H9 (cell line): ENCODE results near the gene P2RX2. TPM values are rescaled to one million over a fixed set of nuclear protein-coding genes. Genes with fewer than 3 reads are reported as not detected.

ENCODE experiments used
- DNase-seq: peaks from one replicate; pipeline ENCODE4 v3.0.0-alpha.2; 2017
- H2AFZ ChIP-seq: one replicate; pipeline ENCODE4 v1.6.1; 2013; ENCODE audit warnings: mild to moderate bottlenecking, low read length, control low read depth, moderate library complexity
- H2AK5ac ChIP-seq: 2 replicates; pipeline ENCODE4 v1.6.1; 2013; ENCODE audit warnings: low read length, control low read depth, mixed read lengths; ENCODE audit not compliant: insufficient read length
- H2BK120ac ChIP-seq: one replicate; pipeline ENCODE4 v1.6.1; 2013; ENCODE audit warnings: low read depth, mild to moderate bottlenecking, low read length, control low read depth, inconsistent platforms; ENCODE audit not compliant: poor library complexity, severe bottlenecking
- H2BK12ac ChIP-seq: 2 replicates; pipeline ENCODE4 v1.6.1; 2013; ENCODE audit warnings: low read length, control low read depth, mixed read lengths, low read depth; ENCODE audit not compliant: insufficient read length
- H2BK15ac ChIP-seq: 2 replicates; pipeline ENCODE4 v1.6.1; 2013; ENCODE audit warnings: low read depth, low read length, control low read depth
- H2BK20ac ChIP-seq: one replicate; pipeline ENCODE4 v1.6.1; 2013; ENCODE audit warnings: low read depth, mild to moderate bottlenecking, low read length, control low read depth, inconsistent platforms; ENCODE audit not compliant: poor library complexity, severe bottlenecking
- H2BK5ac ChIP-seq: 2 replicates; pipeline ENCODE4 v1.6.1; 2013; ENCODE audit warnings: low read length, control low read depth, mixed read lengths; ENCODE audit not compliant: insufficient read length
- H3K14ac ChIP-seq: 2 replicates; pipeline ENCODE4 v1.6.1; 2013; ENCODE audit warnings: low read length, control low read depth; ENCODE audit not compliant: insufficient read depth
- H3K18ac ChIP-seq: 2 replicates; pipeline ENCODE4 v1.6.1; 2013; ENCODE audit warnings: low read depth, mild to moderate bottlenecking, mixed read lengths, low read length, control low read depth; ENCODE audit not compliant: insufficient read length
- H3K23ac ChIP-seq: 2 replicates; pipeline ENCODE4 v1.6.1; 2013; ENCODE audit warnings: low read length, control low read depth, mixed read lengths, low read depth; ENCODE audit not compliant: insufficient read length
- H3K23me2 ChIP-seq: 2 replicates; pipeline ENCODE4 v1.6.1; 2013; ENCODE audit warnings: low read depth, mild to moderate bottlenecking, mixed read lengths, low read length, control low read depth; ENCODE audit not compliant: insufficient read length, poor library complexity, severe bottlenecking
- H3K27ac ChIP-seq: 2 replicates; pipeline ENCODE4 v1.5.1; 2013; ENCODE audit warnings: low read length, control low read depth, mixed read lengths, low read depth; ENCODE audit not compliant: insufficient read length
- H3K27me3 ChIP-seq: 2 replicates; pipeline ENCODE4 v1.6.1; 2013; ENCODE audit warnings: low read length, control low read depth, inconsistent platforms; ENCODE audit not compliant: insufficient read depth
- H3K4ac ChIP-seq: 2 replicates; pipeline ENCODE4 v1.6.1; 2013; ENCODE audit warnings: low read depth, mild to moderate bottlenecking, control low read depth, inconsistent platforms, low read length, moderate library complexity
- H3K4me1 ChIP-seq: 2 replicates; pipeline ENCODE4 v1.6.1; 2013; ENCODE audit warnings: low read length, control low read depth, inconsistent platforms; ENCODE audit not compliant: insufficient read depth
- H3K4me2 ChIP-seq: 2 replicates; pipeline ENCODE4 v1.6.1; 2013; ENCODE audit warnings: low read length, control low read depth, mixed read lengths; ENCODE audit not compliant: insufficient read length, insufficient read depth
- H3K56ac ChIP-seq: 2 replicates; pipeline ENCODE4 v1.6.1; 2013; ENCODE audit warnings: low read depth, mild to moderate bottlenecking, mixed read lengths, low read length, control low read depth; ENCODE audit not compliant: insufficient read length
- H3K79me1 ChIP-seq: 2 replicates; pipeline ENCODE4 v1.6.1; 2013; ENCODE audit warnings: low read depth, mild to moderate bottlenecking, moderate library complexity, low read length, control low read depth, inconsistent platforms; ENCODE audit not compliant: insufficient read depth, poor library complexity, severe bottlenecking
- H3K79me2 ChIP-seq: 2 replicates; pipeline ENCODE4 v1.6.1; 2013; ENCODE audit warnings: low read length, control low read depth, inconsistent platforms; ENCODE audit not compliant: insufficient read depth
- H3K9ac ChIP-seq: 2 replicates; pipeline ENCODE4 v1.6.1; 2013; ENCODE audit warnings: low read length, control low read depth, mixed read lengths; ENCODE audit not compliant: insufficient read length; ENCODE audit errors: extremely low read depth
- H3K9me3 ChIP-seq: one replicate; pipeline ENCODE4 v1.6.1; 2013; ENCODE audit warnings: low read depth, low read length, inconsistent platforms; ENCODE audit not compliant: control insufficient read depth
- H3T11ph ChIP-seq: one replicate; pipeline ENCODE4 v1.6.1; 2013; ENCODE audit warnings: mild to moderate bottlenecking, low read length, control low read depth, inconsistent platforms
- H4K20me1 ChIP-seq: one replicate; pipeline ENCODE4 v1.6.1; 2013; ENCODE audit not compliant: control insufficient read depth, insufficient read length, insufficient read depth
- H4K5ac ChIP-seq: 2 replicates; pipeline ENCODE4 v1.6.1; 2013; ENCODE audit warnings: low read depth, mild to moderate bottlenecking, mixed read lengths, low read length, control low read depth; ENCODE audit not compliant: insufficient read length
- H4K8ac ChIP-seq: replicated peaks from 2 replicates; pipeline ENCODE4 v1.6.1; 2013; ENCODE audit warnings: low read length, control low read depth, mixed read lengths, low read depth; ENCODE audit not compliant: insufficient read length
- H4K91ac ChIP-seq: 2 replicates; pipeline ENCODE4 v1.6.1; 2013; ENCODE audit warnings: low read depth, mild to moderate bottlenecking, moderate library complexity, mixed read lengths, low read length, control low read depth; ENCODE audit not compliant: insufficient read length
- H3K27ac Mint-ChIP-seq, 3 experiments: 2 replicates in 2 of 3; 3 replicates in 1 of 3; pipeline ENCODE4 v1.8.0; 2020 to 2021; ENCODE audit warnings: mixed read lengths in 3 of 3, mild to moderate bottlenecking in 1 of 3, moderate library complexity in 1 of 3
- H3K27me3 Mint-ChIP-seq: 2 replicates; pipeline ENCODE4 v1.8.0; 2021; ENCODE audit warnings: low read depth, mild to moderate bottlenecking, moderate library complexity, mixed read lengths
- H3K36me3 Mint-ChIP-seq, 3 experiments: 2 replicates in 2 of 3; 3 replicates in 1 of 3; pipeline ENCODE4 v1.8.0; 2020 to 2021; ENCODE audit warnings: low read depth in 3 of 3, mixed read lengths in 3 of 3; ENCODE audit not compliant: insufficient read depth in 1 of 3
- H3K4me1 Mint-ChIP-seq, 2 experiments: 2 replicates each; pipeline ENCODE4 v1.8.0; 2020; ENCODE audit warnings: mixed read lengths in 2 of 2
- H3K4me3 Mint-ChIP-seq, 2 experiments: 2 replicates in 1 of 2; 3 replicates in 1 of 2; pipeline ENCODE4 v1.8.0; 2020 to 2021; ENCODE audit warnings: mild to moderate bottlenecking in 2 of 2, mixed read lengths in 2 of 2, moderate library complexity in 1 of 2
- H3K9me3 Mint-ChIP-seq, 2 experiments: 2 replicates in 1 of 2; 3 replicates in 1 of 2; pipeline ENCODE4 v1.8.0; 2020; ENCODE audit warnings: mild to moderate bottlenecking in 2 of 2, mixed read lengths in 2 of 2, moderate library complexity in 1 of 2
- WGBS: extraction: QIAGEN DNeasy Blood & Tissue Kit; methylation state at CpG from one replicate; pipeline ENCODE4 v1.1.7; 2013; ENCODE audit warnings: missing lambda C conversion rate, low lambda C conversion rate, mixed read lengths; ENCODE audit not compliant: insufficient read length; ENCODE audit errors: extremely low coverage; 5-methylcytosine and 5-hydroxymethylcytosine counted together
- total RNA-seq: library from RNA; stranded (reverse); gene quantifications from 2 replicates; pipeline ENCODE4 v1.2.1, GENCODE V29; 2021
- TF ChIP-seq, protein P1 (sequence below): fragments of 200-600 bp; sonication (generic); conservative IDR thresholded peaks from 3 replicates; pipeline ENCODE4 v1.8.0; 2021; ENCODE audit warnings: antibody characterized with exemption, mild to moderate bottlenecking

The P2RX2 gene
- total RNA-seq, 1 experiment from 2014 or later, result 1.8 TPM

DNA sequence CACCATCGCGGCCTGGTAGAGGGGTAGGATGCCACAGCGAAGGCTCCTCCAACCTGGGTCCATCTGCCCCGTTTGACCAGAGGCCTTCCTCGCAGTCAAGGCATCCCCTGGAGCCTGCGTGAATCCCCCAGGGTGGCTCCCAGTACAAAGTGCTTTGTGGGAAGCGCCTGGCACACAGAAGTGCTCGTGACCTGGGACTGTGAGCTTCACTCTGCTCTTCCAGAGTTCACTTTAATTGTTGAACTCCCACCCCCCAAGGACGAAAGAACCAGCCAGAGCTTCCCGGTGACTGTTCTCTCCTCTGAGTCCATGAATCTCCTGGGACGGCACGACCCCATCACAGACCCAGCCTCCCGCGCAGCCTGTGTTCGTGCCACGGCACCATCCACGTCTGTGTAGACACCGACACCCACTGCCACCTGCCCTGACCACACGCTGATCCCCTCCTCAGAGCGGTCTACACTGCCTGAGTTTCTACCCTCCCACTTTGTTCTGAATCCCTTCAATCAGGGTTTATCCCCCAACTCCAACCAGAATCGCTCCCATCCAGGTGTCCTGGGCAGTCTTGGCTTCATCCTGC is 15.9 kb downstream of the P2RX2 start:
- H4K20me1 ChIP-seq, result no peaks in the 10 kb centered on the region
- no peak overlapping the region for H2BK12ac ChIP-seq
- H4K91ac ChIP-seq, result no peak overlapping the region
- no peak overlapping the region for H2BK15ac ChIP-seq
- no peak overlapping the region for H3K27ac ChIP-seq
- H4K8ac ChIP-seq, result no peak overlapping the region
- no peak overlapping the region for H3K4ac ChIP-seq
- peaks cover 0 to 6% of the 10 kb centered on the region in 2 experiments; a peak in 3 of 4 replicates for H3K4me1 Mint-ChIP-seq
- peaks cover 73 to 98% (median 97%) of the 10 kb centered on the region in 3 experiments; a peak in 6 of 7 replicates for H3K36me3 Mint-ChIP-seq
- H3K9me3 ChIP-seq, result no peaks in the 10 kb centered on the region
- H3K79me1 ChIP-seq, result no peaks in the 10 kb centered on the region
- no peak overlapping the region for H4K5ac ChIP-seq
- peak overlapping the region; percentile 16 to 64 (median 36); a peak in 2 of 7 replicates for H3K27ac Mint-ChIP-seq
- H3K4me2 ChIP-seq, result no peak overlapping the region
- no peak for DNase-seq
- no peak overlapping the region for H2BK5ac ChIP-seq
- no peak overlapping the region for H3K23ac ChIP-seq
- H3K23me2 ChIP-seq, result no peaks in the 10 kb centered on the region
- TF ChIP-seq, protein P1, sequence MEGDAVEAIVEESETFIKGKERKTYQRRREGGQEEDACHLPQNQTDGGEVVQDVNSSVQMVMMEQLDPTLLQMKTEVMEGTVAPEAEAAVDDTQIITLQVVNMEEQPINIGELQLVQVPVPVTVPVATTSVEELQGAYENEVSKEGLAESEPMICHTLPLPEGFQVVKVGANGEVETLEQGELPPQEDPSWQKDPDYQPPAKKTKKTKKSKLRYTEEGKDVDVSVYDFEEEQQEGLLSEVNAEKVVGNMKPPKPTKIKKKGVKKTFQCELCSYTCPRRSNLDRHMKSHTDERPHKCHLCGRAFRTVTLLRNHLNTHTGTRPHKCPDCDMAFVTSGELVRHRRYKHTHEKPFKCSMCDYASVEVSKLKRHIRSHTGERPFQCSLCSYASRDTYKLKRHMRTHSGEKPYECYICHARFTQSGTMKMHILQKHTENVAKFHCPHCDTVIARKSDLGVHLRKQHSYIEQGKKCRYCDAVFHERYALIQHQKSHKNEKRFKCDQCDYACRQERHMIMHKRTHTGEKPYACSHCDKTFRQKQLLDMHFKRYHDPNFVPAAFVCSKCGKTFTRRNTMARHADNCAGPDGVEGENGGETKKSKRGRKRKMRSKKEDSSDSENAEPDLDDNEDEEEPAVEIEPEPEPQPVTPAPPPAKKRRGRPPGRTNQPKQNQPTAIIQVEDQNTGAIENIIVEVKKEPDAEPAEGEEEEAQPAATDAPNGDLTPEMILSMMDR, result no peak
- H3K79me2 ChIP-seq, result no peaks in the 10 kb centered on the region
- H3K18ac ChIP-seq, result no peak overlapping the region
- WGBS, result no CpG with 5 or more reads among the region's 21 CpGs
- no peak overlapping the region for H3K56ac ChIP-seq
- H3K9me3 Mint-ChIP-seq, result no peaks in the 10 kb centered on the region
- no peak overlapping the region for H2BK120ac ChIP-seq
- no peak overlapping the region for H2BK20ac ChIP-seq
- H3K27me3 Mint-ChIP-seq, result no peaks in the 10 kb centered on the region
- no peaks in the 10 kb centered on the region for H3K4me1 ChIP-seq
- H3K9ac ChIP-seq, result no peak overlapping the region
- no peak overlapping the region; the same call in 1 of the 2 replicates for H3K14ac ChIP-seq
- no peak overlapping the region for H2AFZ ChIP-seq
- H3K4me3 Mint-ChIP-seq, result no peak overlapping the region
- H3K27me3 ChIP-seq, result no peaks in the 10 kb centered on the region
- H2AK5ac ChIP-seq, result no peak overlapping the region
- H3T11ph ChIP-seq, result no peak overlapping the region
